H1 (cell line): ENCODE results near the gene APBA2. TPM values are rescaled to one million over a fixed set of nuclear protein-coding genes. Genes with fewer than 3 reads are reported as not detected.

ENCODE experiments used
- CTCF ChIA-PET: fragments of 300-600 bp; sonication (Branson Sonifier 250); formaldehyde crosslinking; loops from one replicate; lab custom pipeline; 2021; ENCODE audit not compliant: partially characterized antibody; lab: Charles Lee
- POLR2A ChIA-PET: fragments of 300-600 bp; sonication (Branson Sonifier 250); formaldehyde crosslinking; loops from one replicate; lab custom pipeline; 2021; ENCODE audit warnings: inconsistent platforms; ENCODE audit not compliant: partially characterized antibody; lab: Charles Lee
- DNase-seq, 2 experiments: peaks; one replicate each; pipeline versions ENCODE4 v3.0.0 to v3.0.0-alpha.2; 2010 to 2022; ENCODE audit warnings: low spot score in 2 of 2, low read depth in 1 of 2, mixed read lengths in 1 of 2
- FAIRE-seq: peaks from 2 replicates; lab custom pipeline; 2011; peaks lifted over from hg19 to GRCh38; lab: Jason Lieb, UNC
- H2AFZ ChIP-seq: 2 replicates; pipeline ENCODE4 v1.8.1; 2012; ENCODE audit warnings: low read length, inconsistent platforms
- H2AK5ac ChIP-seq: 2 replicates; pipeline ENCODE4 v1.6.1; 2013; ENCODE audit warnings: low read depth, low read length
- H2BK120ac ChIP-seq: replicated peaks from 2 replicates; pipeline ENCODE3; 2013; ENCODE audit warnings: low read depth, low read length, inconsistent platforms
- H2BK12ac ChIP-seq: 2 replicates; pipeline ENCODE4 v1.6.1; 2013; ENCODE audit warnings: low read depth, low read length
- H2BK15ac ChIP-seq: 2 replicates; pipeline ENCODE4 v1.6.1; 2013; ENCODE audit warnings: low read length
- H2BK20ac ChIP-seq: 2 replicates; pipeline ENCODE4 v1.6.1; 2013; ENCODE audit warnings: low read length
- H2BK5ac ChIP-seq: 2 replicates; pipeline ENCODE4 v1.6.1; 2013; ENCODE audit warnings: low read depth, low read length
- H3K14ac ChIP-seq: 2 replicates; pipeline ENCODE4 v1.6.1; 2013; ENCODE audit warnings: inconsistent platforms; ENCODE audit not compliant: insufficient read length
- H3K18ac ChIP-seq: 2 replicates; pipeline ENCODE4 v1.6.1; 2013; ENCODE audit warnings: low read length; ENCODE audit errors: extremely low read depth
- H3K23ac ChIP-seq: 2 replicates; pipeline ENCODE4 v1.6.1; 2013; ENCODE audit warnings: inconsistent platforms; ENCODE audit not compliant: insufficient read length
- H3K23me2 ChIP-seq: 2 replicates; pipeline ENCODE4 v1.6.1; 2013; ENCODE audit warnings: low read depth, low read length
- H3K27ac ChIP-seq: 2 replicates; pipeline ENCODE4 v1.6.1; 2011; ENCODE audit warnings: low read depth, low read length, inconsistent platforms
- H3K27me3 ChIP-seq, 4 experiments: replicated peaks in 1 of 4; 1 replicate in 1 of 4; 2 replicates in 3 of 4; pipeline versions ENCODE4 v1.6.1 to v1.8.1; 2011 to 2013; ENCODE audit warnings: low read length in 3 of 4, mild to moderate bottlenecking in 3 of 4, inconsistent platforms in 2 of 4, mixed read lengths in 2 of 4, moderate library complexity in 1 of 4; ENCODE audit not compliant: control insufficient read depth in 3 of 4, insufficient read depth in 3 of 4; ENCODE audit errors: extremely low read depth in 1 of 4
- H3K36me3 ChIP-seq, 4 experiments: 2 replicates each; pipeline versions ENCODE4 v1.6.1 to v1.8.1; 2011 to 2013; ENCODE audit warnings: mild to moderate bottlenecking in 4 of 4, low read length in 3 of 4, moderate library complexity in 2 of 4, control low read depth in 1 of 4, inconsistent platforms in 1 of 4; ENCODE audit not compliant: insufficient read depth in 4 of 4, control insufficient read depth in 2 of 4
- H3K4ac ChIP-seq: replicated peaks from 2 replicates; pipeline ENCODE3; 2013; ENCODE audit warnings: low read length, low read depth, mixed read lengths, inconsistent platforms; ENCODE audit not compliant: insufficient read length
- H3K4me1 ChIP-seq, 4 experiments: replicated peaks in 1 of 4; 1 replicate in 1 of 4; 2 replicates in 3 of 4; pipeline versions ENCODE4 v1.6.1 to v1.8.1; 2011 to 2013; ENCODE audit warnings: low read length in 3 of 4, inconsistent platforms in 2 of 4, mixed read lengths in 1 of 4; ENCODE audit not compliant: insufficient read depth in 4 of 4, control insufficient read depth in 3 of 4
- H3K4me2 ChIP-seq, 2 experiments: 2 replicates each; pipeline versions ENCODE4 v1.6.1 to v1.8.1; 2011 to 2013; ENCODE audit warnings: low read depth in 2 of 2, low read length in 2 of 2, control low read depth in 1 of 2, inconsistent platforms in 1 of 2, mild to moderate bottlenecking in 1 of 2; ENCODE audit not compliant: insufficient read depth in 1 of 2
- H3K4me3 ChIP-seq, 4 experiments: fragments of 200-600, 300-600 bp in 1 of 4; sonication (generic), shearing (Covaris generic), sonication (Bioruptor Twin) in 1 of 4; 2 replicates each; pipeline versions ENCODE4 v1.5.1 to v1.8.1; 2011 to 2016; ENCODE audit warnings: low read length in 4 of 4, low read depth in 3 of 4, control low read depth in 2 of 4, inconsistent platforms in 2 of 4, mild to moderate bottlenecking in 2 of 4, mixed read lengths in 1 of 4, moderate library complexity in 1 of 4; ENCODE audit not compliant: insufficient read depth in 2 of 4; ENCODE audit errors: extremely low read depth in 1 of 4
- H3K56ac ChIP-seq: replicated peaks from 2 replicates; pipeline ENCODE3; 2013; ENCODE audit warnings: low read depth, mild to moderate bottlenecking, mixed read lengths, low read length, inconsistent platforms; ENCODE audit not compliant: insufficient read length
- H3K79me1 ChIP-seq: 2 replicates; pipeline ENCODE4 v1.6.1; 2013; ENCODE audit warnings: low read depth, low read length, control low read depth
- H3K79me2 ChIP-seq, 2 experiments: 2 replicates each; pipeline versions ENCODE4 v1.6.1 to v1.8.1; 2012 to 2013; ENCODE audit warnings: low read length in 2 of 2, mild to moderate bottlenecking in 2 of 2, inconsistent platforms in 1 of 2; ENCODE audit not compliant: insufficient read depth in 2 of 2, control insufficient read depth in 1 of 2
- H3K9ac ChIP-seq, 4 experiments: replicated peaks in 1 of 4; 1 replicate in 1 of 4; 2 replicates in 3 of 4; pipeline versions ENCODE4 v1.6.1 to v1.8.1; 2011 to 2013; ENCODE audit warnings: low read depth in 3 of 4, low read length in 3 of 4, control low read depth in 2 of 4, mild to moderate bottlenecking in 2 of 4, moderate library complexity in 2 of 4, inconsistent platforms in 1 of 4; ENCODE audit errors: extremely low read depth in 1 of 4
- H3K9me3 ChIP-seq, 2 experiments: 2 replicates each; pipeline versions ENCODE4 v1.6.1 to v1.8.1; 2012 to 2013; ENCODE audit warnings: mild to moderate bottlenecking in 2 of 2, moderate library complexity in 2 of 2, control low read depth in 1 of 2, inconsistent platforms in 1 of 2, low read depth in 1 of 2, low read length in 1 of 2, mixed read lengths in 1 of 2; ENCODE audit not compliant: insufficient read depth in 2 of 2
- H4K20me1 ChIP-seq, 2 experiments: replicated peaks in 1 of 2; 2 replicates each; pipeline versions ENCODE3 to v1.8.1; 2011 to 2013; ENCODE audit warnings: inconsistent platforms in 2 of 2, low read length in 2 of 2, mild to moderate bottlenecking in 1 of 2; ENCODE audit not compliant: insufficient read depth in 2 of 2, control insufficient read depth in 1 of 2
- H4K5ac ChIP-seq: 2 replicates; pipeline ENCODE4 v1.6.1; 2013; ENCODE audit warnings: low read length, low read depth, mixed read lengths, inconsistent platforms; ENCODE audit not compliant: insufficient read length
- H4K8ac ChIP-seq: 2 replicates; pipeline ENCODE4 v1.8.0; 2013; ENCODE audit warnings: mild to moderate bottlenecking, moderate library complexity, low read length, inconsistent platforms; ENCODE audit not compliant: insufficient read depth; ENCODE audit errors: extremely low read depth
- H4K91ac ChIP-seq: replicated peaks from 2 replicates; pipeline ENCODE3; 2013; ENCODE audit warnings: low read length, mixed read lengths, inconsistent platforms; ENCODE audit not compliant: insufficient read length
- EGR1 ChIP-seq: IDR thresholded peaks from 2 replicates; pipeline ENCODE4 v1.6.1; 2011; ENCODE audit warnings: low read depth, low read length, borderline replicate concordance
- FOSL1 ChIP-seq: IDR thresholded peaks from 2 replicates; pipeline ENCODE4 v1.6.1; 2011; ENCODE audit warnings: mild to moderate bottlenecking, low read depth, low read length, moderate library complexity; ENCODE audit not compliant: insufficient read depth
- GTF2F1 ChIP-seq: IDR thresholded peaks from 2 replicates; pipeline ENCODE4 v1.6.1; 2012; ENCODE audit warnings: low read depth, low read length, improper control_type of control experiment, borderline replicate concordance
- NANOG ChIP-seq: IDR thresholded peaks from 2 replicates; pipeline ENCODE4 v1.6.1; 2011; ENCODE audit warnings: low read length, low read depth, mild to moderate bottlenecking, inconsistent platforms; ENCODE audit not compliant: insufficient read depth, poor library complexity, severe bottlenecking
- RAD21 ChIP-seq, 2 experiments: IDR thresholded peaks in 1 of 2; conservative IDR thresholded peaks in 1 of 2; 2 replicates each; pipeline ENCODE4 v1.6.1; 2011; ENCODE audit warnings: low read depth in 2 of 2, low read length in 2 of 2, improper control_type of control experiment in 1 of 2, inconsistent platforms in 1 of 2, mild to moderate bottlenecking in 1 of 2, moderate library complexity in 1 of 2
- SIN3A ChIP-seq, 2 experiments: IDR thresholded peaks in 1 of 2; conservative IDR thresholded peaks in 1 of 2; 2 replicates each; pipeline ENCODE4 v1.6.1; 2011 to 2012; ENCODE audit warnings: low read length in 2 of 2, improper control_type of control experiment in 1 of 2, low read depth in 1 of 2, mild to moderate bottlenecking in 1 of 2
- SIRT6 ChIP-seq: IDR thresholded peaks from one replicate; pipeline ENCODE4 v1.7.1; 2012; ENCODE audit warnings: low read length, inconsistent platforms
- SP4 ChIP-seq: IDR thresholded peaks from 2 replicates; pipeline ENCODE4 v1.6.1; 2012; ENCODE audit warnings: low read length, inconsistent platforms
- TEAD4 ChIP-seq: IDR thresholded peaks from 2 replicates; pipeline ENCODE4 v1.6.1; 2012; ENCODE audit warnings: low read depth, low read length, inconsistent platforms, mixed read lengths
- USF2 ChIP-seq: IDR thresholded peaks from 2 replicates; pipeline ENCODE4 v1.6.1; 2011; ENCODE audit warnings: low read length, improper control_type of control experiment
- ZNF274 ChIP-seq: IDR thresholded peaks from 2 replicates; pipeline ENCODE4 v1.7.0; 2012; ENCODE audit warnings: low read length, borderline replicate concordance; ENCODE audit errors: extremely low read depth
- WGBS, 2 experiments: shearing (Covaris generic) in 1 of 2; methylation state at CpG; one replicate each; pipeline versions ENCODE4 v1.1.6 to v1.1.7; 2013 to 2015; ENCODE audit warnings: low lambda C conversion rate in 2 of 2, mixed read lengths in 2 of 2, inconsistent platforms in 1 of 2, low coverage in 1 of 2, missing lambda C conversion rate in 1 of 2; ENCODE audit not compliant: insufficient replicate concordance in 2 of 2, insufficient coverage in 1 of 2, insufficient read length in 1 of 2; ENCODE audit errors: extremely low coverage in 1 of 2, missing lambda C conversion rate in 1 of 2; 5-methylcytosine and 5-hydroxymethylcytosine counted together
- polyA plus RNA-seq, 7 experiments: library from polyadenylated mRNA; depleted of rRNA in 3 of 7; stranded (reverse) in 5 of 7; unstranded in 2 of 7; fragments of >200 nt in 5 of 7; fragments of 200-250 nt in 2 of 7; gene quantifications; 1 replicate in 5 of 7; 2 replicates in 1 of 7; 4 replicates in 1 of 7; pipeline versions ENCODE4 v1.2.1 to v1.2.3, GENCODE V29; 2011 to 2013; ENCODE audit warnings: missing spikeins in 2 of 7, mixed read lengths in 2 of 7
- total RNA-seq: library from RNA; stranded (reverse); fragmentation: NEBNext Ultra II Directional; extraction: Animal tissue kit (Norgen Biotek cat#: 25700); gene quantifications from 2 replicates; pipeline ENCODE4 v1.2.1, GENCODE V29; 2021

APBA2 gene
- total and polyA plus RNA-seq, 2 of the 8 experiments (the other 6 are each of a cell fraction or from before 2014, with no cell fraction given) = 15.5 to 19.0 TPM

- 82% methylated on average over 3 of the region's 3 CpGs; no CpG with 5 or more reads in 1 of the 2 experiments for WGBS, 2 experiments
- Histone ChIP-seq H3K23me2 (no peaks in the 10 kb centered on the region), H4K20me1 (no peaks in the 10 kb centered on the region), H2AK5ac (no peak overlapping the region), H2BK15ac (0 out of 2 replicates have a peak overlapping the region, but pooled peaks have one; percentile 13), H3K79me2 (no peaks in the 10 kb centered on the region), H3K9me3 (0 out of 4 replicates have a peak, but pooled peaks cover 0 to 4% of the 10 kb centered on the region in 2 experiments), H2BK20ac (no peak overlapping the region), H3K4me2 (no peak overlapping the region), H3K9ac (no peak overlapping the region), H3K4ac (no peak overlapping the region), H2BK5ac (no peak overlapping the region), H4K91ac (no peak overlapping the region), H2BK120ac (no peak overlapping the region), H3K79me1 (no peaks in the 10 kb centered on the region), H3K36me3 (no peaks in the 10 kb centered on the region), H3K23ac (no peak overlapping the region), H3K4me1 (peaks cover 2 to 13% (median 12%) of the 10 kb centered on the region in 4 experiments; a peak in 6 of 7 replicates), H3K27me3 (no peaks in the 10 kb centered on the region), H4K8ac (no peak overlapping the region), H3K18ac (no peak overlapping the region), H3K14ac (no peak overlapping the region), H2AFZ (no peak overlapping the region), H3K27ac (no peak overlapping the region), H2BK12ac (no peak overlapping the region), H4K5ac (no peak overlapping the region), H3K56ac (no peak overlapping the region), H3K4me3 (no peak overlapping the region)
- FAIRE-seq = no peak
- DNase-seq = no peak
- CTCF ChIA-PET = no interaction called here
- POLR2A ChIA-PET = no interaction called here
- TF ChIP-seq EGR1 (no peak), ZNF274 (no peak), GTF2F1 (no peak), USF2 (no peak), SIRT6 (no peak), FOSL1 (no peak), SP4 (no peak), NANOG (no peak), SIN3A (conservative IDR thresholded peaks at IDR 0.05 in 1 of 2, IDR thresholded peaks at IDR 0.05 in 1 of 2; ENCODE audit: low read depth in 1 of 2, low read length in 2 of 2) (no peak), RAD21 (IDR thresholded peaks at IDR 0.05 in 1 of 2, conservative IDR thresholded peaks at IDR 0.05 in 1 of 2; ENCODE audit: low read depth in 2 of 2, low read length in 2 of 2) (no peak), TEAD4 (no peak)
Observed at GRCh38 chr15:29031502-29032228, 145.9 kb downstream of the APBA2 start.
